GM12892 (cell line): ENCODE measurements around the gene WASF2.
"Not testable (repeated sequence)": the region's sequence is repeated elsewhere in the genome, so short reads cannot be mapped to it uniquely, and the experiment has no call there.

Source experiments
- DNase-seq: peaks from one replicate; pipeline ENCODE4 v3.0.0; 2011; ENCODE audit not compliant: insufficient read length
- FAIRE-seq: peaks from 2 replicates; lab custom pipeline; 2011; peaks lifted over from hg19 to GRCh38; lab: Jason Lieb, UNC
- POLR2A ChIP-seq: IDR thresholded peaks from 2 replicates; pipeline ENCODE4 v1.6.1; 2011; ENCODE audit warnings: low read depth, low read length, control low read depth
- POLR2AphosphoS5 ChIP-seq: IDR thresholded peaks from 2 replicates; pipeline ENCODE4 v1.6.1; 2011; ENCODE audit warnings: low read depth, low read length, control low read depth
- TAF1 ChIP-seq: IDR thresholded peaks from 2 replicates; pipeline ENCODE4 v1.6.1; 2011; ENCODE audit warnings: low read depth, mild to moderate bottlenecking, control low read depth, low read length, borderline replicate concordance

WASF2 gene

DNA sequence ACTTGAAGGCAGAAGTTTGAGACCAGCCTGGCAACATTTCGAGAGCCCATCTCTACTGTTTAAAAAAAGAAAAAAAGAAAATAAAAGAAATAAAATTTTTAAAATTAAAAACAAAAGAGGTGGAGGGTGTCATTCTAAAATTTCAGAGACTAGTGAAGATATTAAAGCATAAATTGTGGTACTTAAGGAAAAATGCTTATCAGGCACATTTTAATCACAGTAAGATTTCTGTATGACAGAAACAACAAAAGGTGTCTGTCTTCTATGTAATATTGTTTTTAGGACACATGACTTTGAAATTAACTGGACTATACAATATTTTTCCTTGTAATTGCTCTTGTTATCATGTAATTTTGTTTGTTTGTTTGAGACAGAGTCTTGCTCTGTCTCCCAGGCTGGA is 4.6 kb downstream of the WASF2 start:
- TF ChIP-seq TAF1 (no peak), POLR2AphosphoS5 (no peak), POLR2A (no peak)
- FAIRE-seq = no peak
- no peak for DNase-seq

DNA sequence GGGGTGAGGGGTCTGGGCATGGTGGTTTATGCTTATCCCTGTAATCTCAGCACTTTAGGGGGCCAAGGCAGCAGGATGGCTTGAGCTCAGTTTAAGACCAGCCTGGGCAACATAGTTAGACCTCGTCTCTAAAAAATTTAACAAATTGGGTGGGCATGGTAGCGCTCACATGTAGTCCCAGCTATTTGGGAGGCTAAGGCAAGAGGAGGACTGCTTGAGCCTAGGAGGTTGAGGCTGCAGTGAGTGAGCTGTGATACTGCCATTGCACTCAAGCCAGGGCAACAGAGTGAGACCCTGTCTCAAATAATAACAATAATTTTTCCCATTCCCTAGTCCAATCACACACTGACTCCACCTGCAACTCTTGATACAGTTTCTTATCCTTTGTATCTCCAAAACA is 6.3 kb downstream of the WASF2 start:
- TF ChIP-seq POLR2A (no peak), POLR2AphosphoS5 (no peak), TAF1 (no peak)
- no peak for DNase-seq
- FAIRE-seq = peak; percentile 17

DNA sequence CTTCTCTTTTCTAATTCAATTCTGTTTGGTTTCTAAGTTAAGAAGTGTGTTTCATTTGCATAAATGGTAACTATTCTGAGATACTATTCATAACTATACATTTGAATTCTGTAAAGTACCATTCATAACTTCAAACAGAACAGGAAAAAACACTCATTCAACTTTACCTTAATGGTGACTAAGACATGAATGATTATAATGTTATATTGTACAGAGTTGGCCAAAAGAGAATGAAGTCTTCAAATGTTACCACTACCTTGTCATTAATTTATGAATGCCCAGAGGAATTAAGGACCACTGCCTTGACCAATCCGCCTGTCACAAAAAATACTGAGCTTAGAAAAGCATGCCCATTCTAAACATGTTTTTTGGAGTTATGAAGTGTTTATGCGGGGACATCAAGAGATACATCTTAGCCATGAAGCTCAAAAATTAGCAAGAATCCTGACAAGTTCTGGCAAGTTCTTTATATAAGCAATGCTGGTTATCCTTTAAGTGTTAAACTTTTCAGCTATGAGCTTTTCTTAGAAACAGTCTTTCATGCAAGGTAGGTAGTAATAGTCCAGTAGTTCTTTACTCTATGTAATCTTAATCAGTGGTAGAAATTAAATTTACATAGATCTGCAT is 7.9 kb downstream of the WASF2 start:
- no peak for DNase-seq
- peak; percentile 44 for FAIRE-seq
- TF ChIP-seq TAF1 (no peak), POLR2A (no peak), POLR2AphosphoS5 (no peak)

DNA sequence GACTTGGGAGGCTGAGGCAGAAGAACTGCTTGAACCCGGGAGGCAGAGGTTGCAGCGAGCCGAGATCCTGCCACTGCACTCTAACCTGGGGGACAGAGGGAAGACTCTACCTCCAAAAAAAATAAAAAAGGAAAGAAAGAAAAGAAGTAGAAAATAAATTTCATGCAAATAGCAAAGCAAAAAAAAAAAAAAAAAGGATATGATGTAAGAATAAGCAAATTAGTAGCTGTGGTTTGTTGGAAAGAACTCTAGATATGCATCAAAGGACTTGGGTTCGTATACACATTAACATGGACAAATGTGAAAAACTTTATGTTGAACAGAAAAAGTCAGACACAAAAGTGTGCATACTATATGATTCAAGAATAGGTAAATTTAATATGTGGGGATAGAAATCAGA is 11.9 kb downstream of the WASF2 start:
- FAIRE-seq (no peak), DNase-seq (no peak)
- no peak for TF ChIP-seq POLR2AphosphoS5
- TF ChIP-seq POLR2A = no peak
- no peak for TF ChIP-seq TAF1

DNA sequence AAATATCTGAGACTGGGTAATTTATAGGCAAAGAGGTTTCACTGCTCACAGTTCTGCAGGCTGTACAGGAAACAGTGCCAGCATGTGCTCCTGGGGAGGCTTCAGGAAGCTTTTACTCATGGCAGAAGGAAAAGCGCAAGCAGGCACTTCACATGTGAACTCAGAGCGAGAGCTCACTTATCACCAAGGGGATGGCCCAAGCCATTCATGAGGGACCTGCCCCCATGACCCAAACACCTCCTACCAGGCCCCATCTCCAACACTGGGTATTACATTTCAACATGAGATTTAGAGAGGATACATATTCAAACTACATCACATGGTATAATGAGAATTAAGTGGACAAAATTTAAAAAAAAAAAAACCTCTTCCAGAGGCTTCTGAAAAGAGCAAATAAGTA is 13.7 kb downstream of the WASF2 start:
- DNase-seq (no peak), FAIRE-seq (peak; percentile 51)
- TF ChIP-seq TAF1 (no peak), POLR2A (no peak), POLR2AphosphoS5 (no peak)

DNA sequence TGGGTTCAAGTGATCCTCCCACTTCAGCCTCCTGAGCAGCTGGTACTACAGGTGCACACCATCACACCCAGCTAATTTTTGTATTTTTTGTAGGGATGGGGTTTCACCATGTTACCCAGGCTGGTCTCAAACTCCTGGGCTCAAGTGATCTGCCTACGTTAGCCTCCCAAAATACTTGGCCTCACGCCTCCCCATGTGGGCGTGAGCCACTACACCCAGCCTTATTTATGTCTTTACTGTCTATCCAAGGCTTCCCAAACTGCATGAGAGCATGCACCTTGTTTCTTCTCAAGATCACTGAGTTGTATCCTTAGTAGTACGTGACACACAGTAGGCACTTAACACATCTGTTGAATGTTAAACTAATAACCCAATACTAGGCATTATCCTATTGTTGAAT is 14.2 kb downstream of the WASF2 start:
- no peak for TF ChIP-seq TAF1
- TF ChIP-seq POLR2AphosphoS5 = no peak
- no peak for TF ChIP-seq POLR2A
- FAIRE-seq = no peak
- no peak for DNase-seq

DNA sequence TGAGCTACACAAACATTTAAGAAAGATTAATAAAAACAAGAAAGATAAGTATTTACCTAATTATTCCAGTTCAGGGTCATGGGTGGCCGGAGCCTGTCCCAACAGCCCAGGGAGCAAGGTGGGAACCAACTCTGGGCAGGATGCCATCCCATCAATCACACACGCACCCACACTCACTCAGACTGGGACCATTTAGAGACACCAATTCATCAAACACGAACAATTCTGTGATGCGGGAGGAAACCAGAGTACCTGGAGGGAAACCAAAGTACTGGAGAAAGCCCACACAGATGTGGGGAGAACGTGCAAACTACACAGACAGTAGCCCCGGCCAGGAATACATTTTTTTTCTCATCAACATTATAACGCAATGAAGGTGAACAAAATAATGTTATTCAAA is 16.2 kb downstream of the WASF2 start:
- DNase-seq (no peak), FAIRE-seq (peak; percentile 61)
- TF ChIP-seq TAF1 (no peak), POLR2A (no peak), POLR2AphosphoS5 (no peak)

DNA sequence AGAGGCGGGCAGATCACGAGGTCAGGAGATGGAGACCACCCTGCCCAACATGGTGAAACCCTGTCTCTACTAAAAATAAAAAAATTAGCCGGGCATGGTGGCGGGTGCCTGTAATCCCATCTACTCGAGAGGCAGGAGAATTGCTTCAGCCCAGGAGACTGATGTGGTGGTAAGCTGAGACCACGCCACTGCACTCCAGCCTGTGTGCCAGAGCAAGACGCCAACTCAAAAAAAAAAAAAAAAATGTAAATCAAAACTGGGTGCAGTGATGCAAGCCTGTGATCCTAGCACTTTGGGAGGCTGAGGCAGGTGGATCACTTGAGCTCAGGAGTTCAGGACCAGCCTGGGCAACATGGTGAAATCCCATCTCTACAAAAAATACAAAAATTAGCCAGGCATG is 17.9 kb downstream of the WASF2 start:
- not testable (repeated sequence) for FAIRE-seq, DNase-seq

DNA sequence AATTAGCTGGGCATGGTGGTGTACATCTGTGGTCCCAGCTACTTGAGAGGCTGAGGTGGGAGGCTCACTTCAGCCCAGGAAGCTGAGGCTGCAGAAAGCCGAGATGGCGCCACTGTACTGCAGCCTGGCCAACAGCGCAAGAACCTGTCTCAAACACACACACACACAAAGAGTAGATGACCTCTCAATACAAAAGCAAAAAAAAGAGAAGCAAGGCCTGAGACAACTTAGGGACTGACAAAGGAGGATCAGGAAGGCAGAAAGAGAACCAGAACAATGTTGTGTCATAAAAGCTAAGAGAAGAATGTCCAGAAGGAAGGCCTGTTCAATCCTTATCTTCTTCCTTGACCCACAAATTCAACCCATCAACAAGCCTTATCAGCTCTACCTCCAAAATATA is 18.5 kb downstream of the WASF2 start:
- DNase-seq = no peak
- TF ChIP-seq POLR2AphosphoS5 (no peak), TAF1 (no peak), POLR2A (no peak)
- no peak for FAIRE-seq

DNA sequence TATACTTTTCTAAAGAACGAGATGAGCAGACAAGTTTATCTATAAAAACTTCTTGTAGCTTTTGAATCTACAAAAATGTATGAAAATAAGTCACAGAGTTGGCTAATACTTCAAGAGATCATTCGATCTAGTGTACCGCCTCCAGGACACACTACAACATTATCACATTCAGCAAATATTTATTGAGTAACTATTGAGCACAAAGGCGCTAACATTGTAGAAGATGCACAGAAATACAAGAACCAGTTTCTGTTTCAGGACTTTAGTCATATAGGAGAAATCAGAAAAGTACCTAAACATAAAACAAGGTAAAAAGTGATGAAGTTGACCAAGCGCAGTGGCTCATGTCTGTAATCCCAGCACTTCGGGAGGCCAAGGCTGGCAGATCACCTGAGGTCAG is 20.6 kb downstream of the WASF2 start:
- no peak for FAIRE-seq
- TF ChIP-seq POLR2A (no peak), POLR2AphosphoS5 (no peak), TAF1 (no peak)
- DNase-seq = no peak

DNA sequence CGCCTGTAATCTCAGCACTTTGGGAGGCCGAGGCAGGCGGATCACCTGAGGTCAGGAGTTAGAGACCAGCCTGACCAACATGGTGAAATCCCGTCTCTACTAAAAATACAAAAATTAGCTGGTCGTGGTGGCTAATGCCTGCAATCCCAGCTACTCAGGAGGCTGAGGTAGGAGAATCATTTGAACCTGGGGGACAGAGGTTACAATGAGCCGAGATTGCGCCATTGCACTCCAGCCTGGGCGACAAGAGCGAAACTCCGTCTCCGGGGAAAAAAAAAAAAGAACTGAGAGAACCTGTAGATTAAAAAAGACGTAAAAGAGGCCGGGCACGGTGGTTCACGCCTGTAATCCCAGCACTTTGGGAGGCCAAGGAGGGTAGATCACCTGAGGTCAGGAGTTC is 21.6 kb downstream of the WASF2 start:
- not testable (repeated sequence) for FAIRE-seq

DNA sequence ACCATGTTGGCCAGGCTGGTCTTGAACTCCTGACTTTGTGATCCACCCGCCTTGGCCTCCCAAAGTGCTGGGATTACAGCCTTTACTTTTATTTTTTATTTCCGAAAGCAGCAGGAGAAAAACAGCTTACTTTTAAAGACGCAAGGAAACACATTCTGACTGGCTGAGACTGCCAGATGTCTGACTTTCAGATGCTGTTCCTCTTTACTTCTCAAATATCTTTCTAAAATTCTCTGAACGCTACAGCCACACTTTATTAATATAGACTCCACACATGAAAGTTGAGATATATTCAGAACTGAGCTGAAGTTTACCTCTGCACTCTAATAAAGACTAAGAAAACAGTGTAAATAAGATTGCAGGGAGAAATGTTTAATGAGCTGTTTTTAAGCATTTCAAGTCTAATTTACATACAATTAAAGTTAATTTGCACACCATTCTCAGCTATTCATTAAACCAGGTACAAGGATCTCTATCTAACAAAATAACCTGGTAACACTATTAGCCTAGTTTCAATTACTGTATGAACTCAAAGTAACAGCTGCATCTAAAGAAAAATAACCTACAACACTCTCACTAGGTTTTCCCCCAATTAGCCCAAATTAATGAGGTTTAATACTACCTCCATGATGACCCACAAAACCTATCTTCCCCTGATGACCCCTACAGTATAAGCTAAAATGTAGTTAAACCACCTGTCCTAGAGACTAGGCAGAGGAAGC is 24.9 kb downstream of the WASF2 start:
- TF ChIP-seq POLR2A = no peak
- no peak for TF ChIP-seq TAF1
- no peak for TF ChIP-seq POLR2AphosphoS5
- DNase-seq (no peak), FAIRE-seq (no peak)

More for the DNA sequence above, 21.6 kb downstream of the WASF2 start:
- DNase-seq = not testable (repeated sequence)

DNA sequence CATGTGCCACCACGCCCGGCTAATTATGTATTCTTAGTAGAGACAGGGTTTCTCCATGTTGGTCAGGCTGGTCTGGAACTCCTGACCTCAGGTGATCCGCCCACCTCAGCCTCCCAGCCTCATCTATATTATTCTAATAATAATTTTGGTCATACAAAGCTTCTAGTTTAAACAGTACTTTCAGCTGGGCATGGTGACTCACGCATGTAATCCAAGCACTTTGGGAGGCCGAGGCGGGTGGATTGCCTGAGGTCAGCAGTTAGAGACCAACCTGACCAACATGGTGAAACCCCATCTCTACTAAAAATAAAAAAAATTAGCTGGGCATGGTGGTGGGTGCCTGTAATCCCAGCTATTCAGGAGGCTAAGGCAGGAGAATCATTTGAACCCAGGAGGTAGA is 26.1 kb downstream of the WASF2 start:
- not testable (repeated sequence) for DNase-seq, FAIRE-seq

DNA sequence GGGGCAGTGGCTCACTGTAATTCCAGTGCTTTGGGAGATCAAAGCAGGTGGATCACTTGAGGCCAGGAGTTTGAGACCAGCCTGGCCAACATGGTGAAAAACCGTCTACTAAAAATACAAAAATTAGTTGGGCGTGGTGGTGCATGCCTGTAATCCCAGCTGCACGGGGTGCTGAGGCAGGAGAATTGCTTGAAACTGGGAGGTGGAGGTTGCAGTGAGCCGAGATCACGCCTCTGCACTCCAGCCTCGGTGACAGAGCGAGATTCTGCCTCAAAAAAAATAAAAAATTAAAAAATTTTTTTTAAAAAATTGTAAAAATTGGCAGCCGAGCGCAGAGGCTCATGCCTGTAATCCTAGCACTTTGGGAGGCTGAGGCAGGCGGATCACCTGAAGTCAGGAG is 31.4 kb downstream of the WASF2 start:
- not testable (repeated sequence) for FAIRE-seq, DNase-seq
